Nucleus accumbens (tissue), 56 donors: Measurements from ENCODE around the gene ENG.
A peak's percentile ranks its signal among the peaks of the same experiment; 100 is the strongest.
"Not testable (repeated sequence)": the region's sequence is repeated elsewhere in the genome, so short reads cannot be mapped to it uniquely, and the experiment has no call there.

ENCODE experiments used
- DNase-seq, 56 donors: peaks; one replicate each; lab custom pipeline; 2025; lab: John Stamatoyannopoulos, UW

The ENG gene

DNA sequence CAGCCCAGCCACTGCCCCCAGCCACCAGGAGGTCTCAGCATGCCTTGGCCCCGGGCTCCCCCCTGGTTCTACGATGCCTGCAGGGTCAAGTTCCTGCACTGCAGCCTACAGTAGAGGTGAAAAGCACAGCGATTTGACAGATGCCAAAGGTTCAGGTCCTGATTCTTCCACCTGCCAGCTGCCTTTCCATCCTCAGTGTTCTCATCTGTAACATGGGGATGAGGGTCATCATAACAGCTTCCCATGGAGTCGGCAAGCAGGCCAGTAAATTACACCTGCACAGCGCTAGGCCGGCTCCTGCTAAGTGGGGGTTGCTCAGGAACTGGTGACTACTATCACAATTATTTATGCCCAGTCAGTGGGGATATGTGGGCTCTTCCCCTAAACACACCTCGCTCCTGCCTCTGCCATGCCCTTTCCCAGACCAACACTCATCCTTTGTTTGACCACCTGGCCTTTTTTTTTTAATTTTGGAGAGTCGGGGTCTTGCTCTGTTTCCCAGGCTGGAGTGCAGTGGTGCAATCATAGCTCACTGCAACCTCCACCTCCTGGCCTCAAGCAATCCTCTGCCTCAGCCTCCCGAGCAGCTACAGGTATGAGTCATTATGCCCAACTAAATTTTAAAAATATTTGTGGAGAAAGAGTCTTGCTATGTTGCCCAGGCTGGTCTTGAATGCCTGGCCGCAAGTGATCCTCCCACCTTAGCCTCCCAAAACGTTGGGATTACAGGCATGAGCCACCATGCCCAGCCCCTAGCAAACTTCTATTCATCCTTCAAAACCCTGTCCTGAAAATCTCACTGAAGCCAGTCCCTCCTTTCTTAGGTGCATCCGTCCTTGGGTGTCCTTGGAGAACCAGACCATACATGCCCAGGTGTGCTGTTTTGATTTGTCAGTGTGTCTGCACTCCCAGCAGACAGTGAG, 6.4 kb downstream of the ENG start:
- no peak for DNase-seq

DNA sequence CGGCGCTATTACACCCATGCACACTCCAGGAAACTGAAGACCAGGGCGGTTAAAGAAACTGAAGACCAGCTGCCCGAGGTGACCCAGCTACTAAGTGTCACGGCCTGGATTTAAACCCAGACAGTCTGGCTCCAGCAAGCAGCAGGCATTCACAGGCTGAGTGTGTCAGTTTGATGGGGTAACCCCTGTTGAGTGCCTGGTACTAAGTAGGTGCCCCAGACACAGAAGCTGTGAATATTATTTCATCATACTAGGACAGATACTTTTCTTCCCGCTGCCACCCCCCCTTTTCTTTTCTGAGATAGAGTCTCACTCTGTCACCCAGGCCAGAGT, 7.3 kb downstream of the ENG start:
- no peak for DNase-seq

DNA sequence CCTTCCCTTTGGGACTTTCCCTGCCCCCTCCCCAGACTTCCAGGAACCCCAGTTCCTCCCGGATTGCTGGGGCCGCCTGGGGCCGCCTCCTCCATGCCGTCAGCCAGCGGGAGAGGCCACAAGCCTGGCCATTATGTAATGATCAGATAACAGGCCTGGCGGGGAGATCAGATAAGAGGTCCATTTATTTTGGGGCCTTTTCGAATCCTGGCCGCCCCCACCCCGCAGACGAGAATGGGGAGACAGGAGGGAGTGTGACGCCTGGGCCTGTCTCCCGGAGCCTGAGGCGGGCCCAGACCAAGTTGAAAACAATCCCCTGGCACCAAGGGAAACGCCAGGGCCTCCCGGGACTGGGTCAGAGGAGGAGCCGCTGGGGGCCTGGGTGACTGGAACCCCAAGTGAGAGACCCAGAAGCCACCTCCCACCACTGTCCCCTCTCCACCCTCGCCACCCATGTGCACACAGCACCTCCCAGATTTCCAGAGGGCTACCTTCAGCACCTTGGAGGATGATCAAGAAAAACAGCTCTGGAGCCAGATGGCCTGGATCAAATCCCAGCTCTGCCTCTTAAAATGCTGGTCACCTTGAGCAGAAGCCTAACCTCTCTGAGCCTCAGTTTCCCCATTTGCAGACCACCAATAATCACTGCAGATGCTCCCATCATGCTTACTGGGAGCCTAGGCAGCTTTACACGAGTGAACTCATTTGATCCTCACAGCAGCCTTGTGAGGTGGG, 7.8 kb downstream of the ENG start:
- DNase-seq: no peak

DNA sequence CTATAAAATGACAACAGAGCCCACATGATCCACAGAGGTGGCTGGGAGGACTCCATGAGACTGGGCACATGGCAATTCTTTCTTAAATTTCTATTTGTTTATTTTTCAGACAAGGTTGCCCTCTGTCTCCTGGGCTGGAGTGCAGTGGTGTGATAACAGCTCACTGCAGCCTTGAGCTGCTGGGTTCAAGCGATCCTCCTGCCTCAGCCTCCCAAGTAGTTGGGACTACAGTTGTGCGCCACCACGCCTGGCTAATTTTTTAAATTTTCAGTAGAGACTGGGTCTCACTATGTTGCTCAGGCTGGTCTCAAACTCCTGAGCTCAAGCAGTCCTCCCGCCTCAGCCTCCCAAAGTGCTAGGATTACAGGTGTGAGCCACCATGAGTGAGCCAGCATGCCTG, 8.8 kb downstream of the ENG start:
- DNase-seq: not testable (repeated sequence)

DNA sequence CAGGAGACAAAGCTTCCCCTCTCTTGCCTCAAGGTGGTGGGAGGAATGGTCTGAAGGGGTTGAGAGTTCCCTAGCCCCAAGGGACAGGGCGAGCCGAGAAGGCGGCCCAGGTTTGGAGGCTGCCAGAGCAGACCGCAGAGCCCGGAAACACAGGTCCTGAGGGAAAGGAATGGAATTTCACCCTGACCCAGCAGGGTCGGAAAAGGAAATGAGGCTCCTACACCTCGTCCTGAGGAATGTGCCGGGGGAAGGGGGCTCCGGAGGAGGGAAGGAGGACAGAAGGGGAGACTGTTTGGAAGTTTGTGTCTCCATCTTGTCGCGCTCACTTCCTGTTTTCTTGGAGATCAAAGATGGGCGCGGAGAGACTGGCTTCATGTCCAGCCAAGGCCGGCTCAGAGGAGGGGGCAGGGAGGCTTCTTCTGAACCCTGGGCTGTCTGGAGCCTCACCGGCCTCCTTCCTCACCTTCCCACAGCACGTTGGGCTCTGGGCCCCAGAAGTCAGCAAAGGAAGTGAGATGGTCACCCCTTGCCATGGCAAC, 9.6 kb downstream of the ENG start:
- no peak for DNase-seq

DNA sequence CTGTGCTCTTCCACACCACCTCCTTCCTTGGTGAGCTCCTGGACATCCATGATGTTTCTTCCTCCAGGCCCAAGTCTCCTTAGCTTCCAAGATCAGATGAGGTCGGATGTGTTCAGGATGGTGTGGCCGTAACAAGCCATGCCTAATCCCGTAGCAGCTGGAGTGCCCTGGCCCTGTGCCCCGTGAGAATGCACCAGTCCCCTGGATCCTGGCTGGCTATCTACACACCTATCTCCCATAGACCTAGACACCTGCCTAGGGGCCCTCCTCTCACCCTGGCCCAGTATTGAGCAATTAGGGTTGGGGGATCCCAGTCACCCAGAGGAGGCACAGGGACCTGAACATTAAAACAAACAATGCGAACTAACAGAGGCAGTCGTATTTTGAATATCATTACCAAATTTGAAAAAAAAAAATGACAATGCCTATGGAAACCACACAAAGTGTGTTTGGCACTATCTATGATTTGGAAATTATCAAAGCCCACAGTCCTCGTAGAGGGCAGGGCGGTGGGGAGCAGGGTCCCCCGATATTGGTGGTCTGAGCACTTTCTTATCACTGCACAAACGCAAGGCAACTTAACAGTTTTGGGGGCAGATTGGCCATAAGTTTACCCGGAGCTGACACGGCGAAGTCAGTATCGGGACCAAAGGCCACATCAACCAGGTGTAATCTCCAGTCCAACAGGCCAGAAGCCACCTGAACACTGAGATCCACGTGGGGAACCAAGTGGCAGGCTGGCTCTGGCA, 13.2 kb downstream of the ENG start:
- DNase-seq: no peak

DNA sequence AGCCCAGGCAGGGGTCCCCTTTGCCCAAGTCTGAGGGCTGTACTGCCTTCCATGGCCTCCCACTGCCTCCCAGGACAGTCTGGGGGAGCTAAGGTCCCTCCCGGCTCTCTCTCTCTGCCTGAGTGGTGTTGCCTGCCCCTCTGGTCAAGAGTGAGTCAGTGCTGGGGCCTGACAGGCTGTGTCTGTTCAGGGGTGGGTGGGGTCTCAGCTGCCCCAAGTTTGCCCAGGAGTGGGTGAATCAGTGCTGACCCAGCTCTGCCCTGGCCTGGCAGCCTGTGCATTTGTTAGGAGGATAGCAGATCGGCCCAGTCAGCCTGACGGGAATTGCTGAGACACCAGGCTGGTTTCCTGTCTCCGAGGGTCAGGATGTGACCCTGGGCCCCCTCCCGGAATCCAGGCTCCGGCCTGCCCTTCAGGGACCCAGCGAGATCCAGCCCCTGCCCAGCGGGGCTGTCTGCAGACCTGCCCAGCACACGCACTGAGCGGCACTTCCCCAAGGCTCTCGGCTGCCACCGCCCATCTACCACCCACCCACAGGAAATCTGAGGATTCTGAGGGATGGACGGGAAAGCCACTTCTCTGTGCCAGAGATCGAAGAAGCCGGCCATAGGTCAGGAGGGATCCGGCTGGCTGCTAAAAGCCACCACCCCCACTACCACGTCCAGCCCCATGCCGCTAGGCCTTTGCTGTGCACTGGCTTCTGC, 15.9 kb downstream of the ENG start:
- DNase-seq: no peak

DNA sequence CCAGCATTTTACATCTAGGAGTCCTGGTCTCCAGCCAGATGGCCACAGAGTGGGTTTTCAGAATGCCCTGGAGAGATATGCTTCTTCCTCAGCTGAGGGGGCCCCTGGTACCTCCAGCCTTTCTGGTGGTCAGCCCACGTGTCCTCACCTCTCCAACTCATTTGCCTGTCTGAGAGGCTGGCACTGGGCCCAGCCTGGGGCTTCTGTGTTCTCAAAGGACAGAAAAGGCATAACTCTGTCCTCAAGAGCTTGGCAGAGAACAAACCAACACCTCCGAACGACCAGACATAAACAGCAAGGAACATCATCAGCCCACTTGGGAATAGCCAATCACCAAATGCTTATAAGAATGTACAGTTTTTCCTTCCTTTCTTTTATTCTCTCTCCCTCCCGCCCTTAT, 17.1 kb downstream of the ENG start:
- DNase-seq: no peak

DNA sequence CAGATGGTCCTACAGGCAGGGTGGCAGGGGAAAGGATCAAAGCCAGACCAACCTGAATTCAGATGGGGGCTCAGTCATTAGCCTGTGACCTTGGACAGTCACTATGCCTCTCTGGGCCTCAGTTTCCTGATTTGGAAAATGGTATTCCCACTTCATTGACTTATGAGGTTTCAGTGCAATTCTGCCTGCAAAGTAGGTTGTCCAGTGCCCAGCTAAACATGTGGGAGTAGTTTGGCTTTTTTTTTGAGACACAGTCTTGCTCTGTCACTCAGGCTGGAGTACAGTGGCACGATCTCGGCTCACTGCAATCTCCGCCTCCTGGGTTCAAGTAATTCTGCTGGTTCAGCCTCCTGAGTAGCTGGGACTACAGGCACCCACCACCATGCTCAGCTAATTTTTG, 17.9 kb downstream of the ENG start:
- not testable (repeated sequence) for DNase-seq

DNA sequence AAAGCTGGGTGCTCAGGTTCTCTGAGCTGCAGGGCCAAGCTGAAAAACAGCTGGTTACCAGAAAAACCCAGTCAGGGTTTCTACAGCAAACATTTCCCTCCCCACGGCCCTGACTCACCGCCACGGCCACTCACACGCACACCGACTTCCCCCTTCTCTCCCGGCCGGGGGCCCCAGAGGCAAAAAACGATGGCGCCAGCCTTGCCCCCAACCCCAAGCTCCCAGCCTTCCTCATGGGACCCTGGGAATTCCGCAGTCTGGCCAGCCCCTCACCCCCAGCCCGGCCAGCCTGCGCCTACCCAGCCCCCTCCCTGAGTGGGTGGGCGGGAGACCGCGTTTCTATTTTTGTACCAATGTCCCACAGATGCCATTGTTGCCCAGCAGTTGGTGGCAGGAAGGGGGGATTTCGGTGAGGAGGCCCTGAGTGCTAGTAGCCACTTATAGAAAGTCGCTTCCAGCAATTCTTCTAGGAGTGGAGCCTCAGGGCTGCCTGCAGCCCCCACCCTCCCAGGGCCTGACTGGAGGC, 18.4 kb downstream of the ENG start:
- DNase-seq: no peak

DNA sequence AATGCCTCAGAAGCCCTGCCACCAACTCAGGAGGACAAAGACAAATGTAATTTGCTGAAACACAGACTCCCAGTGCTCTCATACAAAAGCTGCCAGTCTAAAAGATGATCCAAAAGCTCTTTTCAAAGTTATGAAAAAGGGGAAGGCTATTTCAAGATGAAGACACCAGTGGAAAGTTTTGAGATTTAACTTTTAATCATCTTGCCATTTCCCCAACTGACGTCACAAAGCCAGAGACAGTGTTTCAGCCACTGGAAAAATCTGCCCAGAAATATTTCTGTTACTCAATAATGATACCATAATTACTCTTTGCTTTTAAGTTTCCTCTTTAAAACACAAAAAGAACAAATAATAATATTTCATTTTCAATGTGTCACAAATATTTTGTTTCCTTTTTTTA, 20.9 kb downstream of the ENG start:
- no peak for DNase-seq

DNA sequence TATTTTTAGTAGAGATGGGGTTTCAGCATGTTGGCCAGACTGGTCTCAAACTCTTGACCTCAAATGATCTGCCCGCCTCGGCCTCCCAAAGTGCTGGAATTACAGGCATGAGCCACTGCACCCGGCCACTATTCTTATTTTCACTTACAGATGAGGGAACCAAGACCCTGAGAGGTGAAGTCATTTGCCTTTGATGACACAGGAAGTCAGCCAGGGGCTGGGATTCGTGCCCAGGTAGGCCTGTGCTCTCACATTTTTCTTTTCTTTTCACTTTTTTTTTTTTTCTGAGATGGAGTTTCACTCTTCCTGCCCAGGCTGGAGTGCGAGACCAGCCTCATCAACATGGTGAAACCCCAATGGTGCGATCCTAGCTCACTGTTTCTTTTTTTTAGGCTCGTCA, 22.2 kb downstream of the ENG start:
- no peak for DNase-seq

DNA sequence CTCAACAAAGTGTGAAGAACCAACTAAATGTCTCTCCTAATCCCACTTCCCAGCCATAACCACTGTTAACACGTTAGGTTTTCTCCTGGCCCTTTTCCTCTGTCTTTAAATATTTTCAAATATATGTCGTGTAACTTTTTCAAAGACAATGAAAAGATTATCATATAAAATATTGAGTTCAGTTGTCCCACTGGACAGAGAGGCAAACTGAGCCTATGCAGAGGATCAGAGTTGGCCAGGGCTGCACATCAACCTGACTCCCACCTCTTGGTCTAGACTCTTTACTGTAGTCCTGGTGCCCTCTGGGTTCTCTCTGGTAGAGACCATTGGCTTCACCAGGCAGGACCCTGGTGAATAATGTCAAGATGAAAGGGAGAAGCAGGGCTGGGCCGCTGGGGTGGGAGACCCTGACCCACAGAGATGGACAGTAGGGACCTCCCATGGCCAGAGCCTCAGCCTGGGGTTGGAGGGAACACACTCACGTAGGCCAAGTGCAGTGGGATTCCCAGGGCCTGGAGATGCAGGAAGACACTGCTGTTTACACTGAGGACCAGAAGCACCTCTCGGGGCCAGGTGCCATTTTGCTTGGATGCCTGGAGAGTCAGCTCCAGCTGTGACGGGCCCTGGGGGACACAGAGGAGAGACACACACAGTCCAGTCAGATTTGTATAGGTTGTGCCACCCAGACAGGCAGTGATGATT, 25.1 kb downstream of the ENG start:
- DNase-seq: no peak

DNA sequence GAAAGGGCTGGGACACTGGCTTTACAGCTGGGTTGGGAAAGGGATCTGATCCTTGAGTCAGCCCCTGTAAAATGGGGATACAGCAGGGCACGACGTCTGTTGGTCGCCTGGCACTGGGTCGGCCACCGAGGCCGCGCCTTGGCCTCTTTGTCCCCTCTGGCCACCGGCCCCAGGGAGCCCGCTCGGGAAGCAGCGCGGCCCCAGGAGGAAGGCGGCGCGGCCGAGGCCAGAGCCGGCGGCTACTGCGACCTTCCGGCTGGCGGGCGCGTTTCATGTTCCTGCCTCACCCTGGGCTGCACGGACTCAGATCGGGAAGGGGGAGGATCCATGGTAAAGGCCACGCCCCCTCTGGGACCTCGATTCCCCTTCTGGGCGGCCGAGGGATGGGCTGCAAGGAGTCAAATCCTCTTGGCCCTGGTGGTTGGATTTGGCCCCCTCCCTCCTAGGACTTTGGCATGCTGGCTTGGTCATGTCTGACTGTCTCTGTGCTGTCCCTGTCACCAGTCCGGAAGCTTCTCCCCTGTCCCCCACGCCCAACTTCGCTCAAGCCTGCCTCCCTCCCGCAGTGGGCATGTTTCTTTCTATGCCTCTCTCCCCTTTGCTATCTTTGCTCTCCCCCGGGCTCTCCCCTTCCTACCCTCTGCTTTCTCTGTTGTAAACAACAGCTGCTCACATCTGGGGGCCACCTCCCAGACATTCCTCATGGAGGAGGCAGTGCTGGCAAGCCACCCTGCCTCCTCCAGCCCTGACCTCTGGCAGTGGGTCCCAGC, 26.0 kb downstream of the ENG start:
- peak in 17 of 56 donors; percentile 5 to 57 (median 14) for DNase-seq

DNA sequence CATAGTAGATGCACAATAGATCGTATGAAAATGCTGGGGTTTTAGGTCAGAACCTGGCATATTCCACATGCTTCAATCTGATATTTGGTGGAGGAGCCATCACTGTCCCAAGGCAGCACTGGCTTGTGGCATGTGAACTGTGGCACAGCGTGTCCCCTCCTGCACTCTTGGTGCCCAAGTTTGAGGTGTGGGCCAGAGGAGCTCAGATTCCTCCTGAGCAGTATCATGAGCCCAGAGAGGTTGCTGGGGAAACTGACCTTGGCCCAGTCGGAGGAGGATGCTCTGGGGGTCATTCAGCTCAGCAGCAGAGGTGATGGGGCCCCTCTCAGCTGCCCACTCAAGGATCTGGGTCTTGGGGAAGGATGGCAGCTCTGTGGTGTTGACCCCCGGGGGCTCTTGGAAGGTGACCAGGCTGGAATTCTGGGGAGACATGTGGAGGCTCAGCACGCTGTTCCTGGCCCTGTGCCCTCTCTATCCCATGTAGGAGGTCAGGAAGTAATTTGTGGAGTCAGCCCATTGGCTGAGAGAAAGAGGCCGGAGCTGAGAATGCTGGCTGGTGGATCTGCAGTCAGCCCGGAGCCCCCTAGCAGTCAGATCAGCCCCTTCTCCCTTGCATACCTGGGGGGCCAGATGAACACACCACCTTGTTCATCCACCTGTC, 28.1 kb downstream of the ENG start:
- DNase-seq: no peak

DNA sequence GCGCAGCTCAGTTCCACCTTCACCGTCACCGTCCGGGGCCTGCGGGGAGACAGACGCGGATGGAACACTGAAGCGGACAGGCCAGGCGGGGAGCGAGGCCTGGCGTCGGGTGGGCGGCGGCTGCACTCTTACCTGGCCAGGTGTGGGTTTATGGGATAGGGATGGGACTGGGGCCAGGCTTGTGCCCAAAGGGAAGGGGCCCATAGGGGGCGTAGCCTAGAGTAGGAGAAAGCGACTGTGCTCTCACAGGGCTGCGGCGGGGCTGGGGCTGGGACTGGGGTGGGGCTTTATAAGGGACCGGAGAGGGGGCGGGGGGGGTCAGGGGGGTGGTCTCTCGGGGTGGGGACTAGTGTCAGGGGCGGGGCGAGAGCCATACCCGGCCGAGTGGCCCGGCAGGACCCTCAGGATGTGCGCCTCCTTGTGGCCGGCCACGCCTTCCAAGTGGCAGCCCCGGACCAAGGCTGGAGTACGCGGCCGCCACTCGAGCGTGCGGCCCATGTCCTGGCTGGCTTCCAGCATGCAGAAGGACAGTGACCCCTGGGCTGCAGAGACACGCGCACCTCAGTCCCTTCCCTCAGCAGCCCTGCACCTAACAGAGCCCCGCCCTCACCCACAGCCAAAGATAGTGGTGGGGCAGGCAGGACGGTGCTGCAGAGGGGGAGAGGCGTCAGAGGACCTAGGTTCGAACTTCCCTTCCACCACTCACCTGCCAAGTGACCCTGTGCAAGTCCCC, 29.0 kb downstream of the ENG start:
- peak in 6 of 56 donors; percentile 9 to 42 (median 21) for DNase-seq

DNA sequence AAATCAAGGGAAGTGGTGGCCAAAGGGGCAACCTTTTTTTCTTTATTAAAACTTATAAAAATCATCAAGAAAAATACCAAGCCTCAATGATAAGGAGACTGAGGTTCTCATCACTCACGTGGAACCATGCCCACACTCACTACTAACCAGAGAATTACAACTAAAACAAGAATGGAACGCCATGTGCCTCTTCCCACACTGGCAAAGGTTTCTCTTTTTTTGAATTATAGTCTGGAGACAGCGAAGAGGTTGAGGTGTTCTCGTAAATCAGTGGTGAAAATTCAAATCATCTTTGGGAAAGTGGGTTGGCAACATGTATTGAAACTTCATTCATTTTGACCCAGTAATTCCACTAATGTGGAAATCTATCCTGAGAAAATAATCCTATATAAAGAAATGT, 32.4 kb downstream of the ENG start:
- peak in 6 of 56 donors; percentile 10 to 41 (median 24) for DNase-seq
